Gastroesophageal sphincter (tissue), 4 donors: ENCODE data around the gene PRKCQ. TPM values are rescaled to one million over a fixed set of nuclear protein-coding genes. Genes with fewer than 3 reads are reported as not detected.

Experiments
- ATAC-seq: fragments of 150-250 bp; one replicate; pipeline ENCODE4 v1.9.1; 2016; ENCODE audit warnings: mild to moderate bottlenecking, moderate library complexity
- H3K27ac ChIP-seq, 4 donors: fragments of 200-600 bp; sonication (generic) in 3 of 4; 1 replicate in 3 of 4; 2 replicates in 1 of 4; pipeline ENCODE4 v1.5.1; 2016 to 2019
- H3K27me3 ChIP-seq: fragments of 200-600 bp; sonication (generic); one replicate; pipeline ENCODE4 v1.5.1; 2019
- H3K36me3 ChIP-seq, 2 donors: fragments of 200-600 bp; sonication (generic); one replicate each; pipeline ENCODE4 v1.5.1; 2019; ENCODE audit warnings: control low read depth in 1 of 2
- H3K4me1 ChIP-seq, 3 donors: fragments of 200-600 bp; sonication (generic); 1 replicate in 2 of 3; 2 replicates in 1 of 3; pipeline ENCODE4 v1.5.1; 2016 to 2019; ENCODE audit warnings: control low read depth in 2 of 3
- H3K4me3 ChIP-seq, 2 donors: fragments of 200-600 bp; sonication (generic); one replicate each; pipeline ENCODE4 v1.5.1; 2019; ENCODE audit warnings: mild to moderate bottlenecking in 1 of 2, moderate library complexity in 1 of 2
- H3K9me3 ChIP-seq, 3 donors: fragments of 200-600 bp; sonication (generic); one replicate each; pipeline ENCODE4 v1.5.1; 2017 to 2019; ENCODE audit warnings: control low read depth in 2 of 3
- EP300 ChIP-seq: sonication (generic); formaldehyde crosslinking; IDR thresholded peaks from one replicate; pipeline ENCODE4 v1.6.1; 2017; ENCODE audit warnings: antibody characterized with exemption, mild to moderate bottlenecking
- POLR2A ChIP-seq, 2 donors: fragments of 450-650 bp; IDR thresholded peaks; one replicate each; pipeline ENCODE4 v1.6.1; 2017; ENCODE audit warnings: antibody characterized with exemption in 2 of 2, mild to moderate bottlenecking in 2 of 2, moderate library complexity in 1 of 2
- POLR2AphosphoS5 ChIP-seq: sonication (generic); formaldehyde crosslinking; IDR thresholded peaks from one replicate; pipeline ENCODE4 v1.6.1; 2017; ENCODE audit warnings: antibody characterized with exemption
- WGBS, 2 donors: methylation state at CpG; one replicate each; pipeline ENCODE4 v1.1.5; 2018; ENCODE audit warnings: low coverage in 1 of 2; 5-methylcytosine and 5-hydroxymethylcytosine counted together
- total RNA-seq, 4 donors: library from RNA; depleted of rRNA; stranded (reverse); fragments of >200 nt; gene quantifications; one replicate each; pipeline ENCODE4 v1.1.0, GENCODE V29; 2016
- TF ChIP-seq, protein P1 (sequence below), 4 experiments: fragments of 200-600 bp in 2 of 4; fragments of 450-650 bp in 2 of 4; sonication (generic) in 1 of 4; IDR thresholded peaks; one replicate each; pipeline ENCODE4 v1.5.1; 2017 to 2019; ENCODE audit warnings: antibody characterized with exemption in 4 of 4, mild to moderate bottlenecking in 2 of 4, moderate library complexity in 2 of 4

Gene PRKCQ
- total RNA-seq, 4 donors from 2014 or later: 2.0 to 7.6 (median 4.3) TPM

DNA sequence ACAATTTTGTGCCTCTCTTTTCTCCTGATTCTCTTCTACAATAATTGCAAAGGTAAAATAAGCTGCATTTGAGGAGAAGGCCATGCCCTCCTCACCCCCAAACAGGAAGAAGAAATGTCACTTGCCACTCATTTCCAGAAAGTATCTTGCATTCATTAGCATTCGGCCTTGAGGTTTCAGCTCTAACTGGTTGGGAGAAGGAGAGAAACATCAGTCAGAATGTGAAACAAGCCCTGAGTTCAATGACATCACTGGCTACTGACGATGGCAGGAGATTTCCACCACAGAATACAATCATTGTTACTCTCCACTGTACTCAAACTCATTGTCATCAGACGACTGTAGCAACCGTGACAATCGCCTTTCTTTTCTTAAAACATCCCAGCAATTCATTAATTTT lies 72.8 kb downstream of the PRKCQ start:
- Histone ChIP-seq H3K36me3 (no peaks in the 10 kb centered on the region), H3K27me3 (no peaks in the 10 kb centered on the region), H3K27ac (no peak overlapping the region), H3K4me3 (no peak overlapping the region), H3K4me1 (peaks cover 0 to 9% (median 0%) of the 10 kb centered on the region in 3 donors), H3K9me3 (no peaks in the 10 kb centered on the region)
- TF ChIP-seq POLR2A (IDR thresholded peaks at IDR 0.05): no peak
- no peak for TF ChIP-seq POLR2AphosphoS5
- TF ChIP-seq EP300: no peak
- TF ChIP-seq, protein P1, sequence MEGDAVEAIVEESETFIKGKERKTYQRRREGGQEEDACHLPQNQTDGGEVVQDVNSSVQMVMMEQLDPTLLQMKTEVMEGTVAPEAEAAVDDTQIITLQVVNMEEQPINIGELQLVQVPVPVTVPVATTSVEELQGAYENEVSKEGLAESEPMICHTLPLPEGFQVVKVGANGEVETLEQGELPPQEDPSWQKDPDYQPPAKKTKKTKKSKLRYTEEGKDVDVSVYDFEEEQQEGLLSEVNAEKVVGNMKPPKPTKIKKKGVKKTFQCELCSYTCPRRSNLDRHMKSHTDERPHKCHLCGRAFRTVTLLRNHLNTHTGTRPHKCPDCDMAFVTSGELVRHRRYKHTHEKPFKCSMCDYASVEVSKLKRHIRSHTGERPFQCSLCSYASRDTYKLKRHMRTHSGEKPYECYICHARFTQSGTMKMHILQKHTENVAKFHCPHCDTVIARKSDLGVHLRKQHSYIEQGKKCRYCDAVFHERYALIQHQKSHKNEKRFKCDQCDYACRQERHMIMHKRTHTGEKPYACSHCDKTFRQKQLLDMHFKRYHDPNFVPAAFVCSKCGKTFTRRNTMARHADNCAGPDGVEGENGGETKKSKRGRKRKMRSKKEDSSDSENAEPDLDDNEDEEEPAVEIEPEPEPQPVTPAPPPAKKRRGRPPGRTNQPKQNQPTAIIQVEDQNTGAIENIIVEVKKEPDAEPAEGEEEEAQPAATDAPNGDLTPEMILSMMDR (IDR thresholded peaks at IDR 0.05): no peak
- 89 to 96% methylated on average over 4 to 5 of the region's 5 CpGs for WGBS, 2 donors
- ATAC-seq: no peak

DNA sequence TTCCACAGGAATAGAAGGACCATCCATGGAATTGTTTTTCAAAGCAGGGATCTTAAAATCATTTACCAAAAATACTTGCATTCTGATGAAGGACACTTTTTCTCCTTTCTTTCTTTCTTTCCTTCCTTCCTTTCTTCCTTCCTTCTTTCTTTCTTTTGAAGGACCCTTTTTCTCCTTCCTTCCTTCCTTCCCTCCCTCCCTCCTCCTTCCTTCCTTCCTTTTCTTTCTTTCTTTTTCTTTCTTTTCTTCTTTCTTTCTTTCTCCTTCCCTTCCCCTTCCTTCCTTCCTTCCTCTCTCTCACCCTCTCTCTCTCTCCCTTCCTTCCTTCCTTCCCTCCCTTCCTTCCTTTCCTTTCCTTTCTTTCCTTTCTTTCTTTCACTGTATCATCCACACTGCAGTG lies 74.8 kb downstream of the PRKCQ start:
- peaks cover 0 to 2% (median 0%) of the 10 kb centered on the region in 3 donors for H3K4me1 ChIP-seq
- TF ChIP-seq POLR2A (IDR thresholded peaks at IDR 0.05): no peak
- TF ChIP-seq, protein P1 (IDR thresholded peaks at IDR 0.05): no peak
- no peak for TF ChIP-seq POLR2AphosphoS5
- TF ChIP-seq EP300: no peak
- no peaks in the 10 kb centered on the region for H3K36me3 ChIP-seq
- H3K27me3 ChIP-seq: no peaks in the 10 kb centered on the region
- H3K27ac ChIP-seq: no peak overlapping the region
- H3K4me3 ChIP-seq: no peak overlapping the region
- no peaks in the 10 kb centered on the region for H3K9me3 ChIP-seq
- no peak for ATAC-seq

DNA sequence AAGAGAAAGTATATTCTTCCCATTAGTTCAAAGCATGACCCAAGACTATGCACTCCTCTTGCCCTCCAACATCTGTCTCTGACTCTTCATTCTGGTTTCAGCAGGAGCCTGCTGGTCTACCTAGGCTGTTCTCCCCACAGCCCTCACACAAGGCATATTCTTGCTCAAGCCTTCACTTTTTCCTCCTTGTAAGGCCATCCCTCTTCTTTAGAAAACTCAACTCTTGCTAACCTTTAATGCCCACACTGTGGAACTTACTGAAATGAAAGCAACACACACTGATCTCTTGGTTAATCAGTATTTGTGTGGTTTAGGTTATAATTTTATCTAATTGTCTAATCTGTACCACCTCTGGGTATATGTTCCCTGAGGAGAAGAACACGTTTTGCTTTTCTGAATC lies 75.8 kb downstream of the PRKCQ start:
- ATAC-seq: no peak
- Histone ChIP-seq H3K4me1 (no peaks in the 10 kb centered on the region), H3K36me3 (no peaks in the 10 kb centered on the region), H3K4me3 (no peak overlapping the region), H3K9me3 (no peaks in the 10 kb centered on the region), H3K27me3 (no peaks in the 10 kb centered on the region), H3K27ac (no peak overlapping the region)
- WGBS, 2 donors: 75 to 92% methylated on average over 1 of the region's 1 CpG
- TF ChIP-seq, protein P1 (IDR thresholded peaks at IDR 0.05): no peak
- TF ChIP-seq POLR2A (IDR thresholded peaks at IDR 0.05) (no peak), EP300 (no peak), POLR2AphosphoS5 (no peak)

DNA sequence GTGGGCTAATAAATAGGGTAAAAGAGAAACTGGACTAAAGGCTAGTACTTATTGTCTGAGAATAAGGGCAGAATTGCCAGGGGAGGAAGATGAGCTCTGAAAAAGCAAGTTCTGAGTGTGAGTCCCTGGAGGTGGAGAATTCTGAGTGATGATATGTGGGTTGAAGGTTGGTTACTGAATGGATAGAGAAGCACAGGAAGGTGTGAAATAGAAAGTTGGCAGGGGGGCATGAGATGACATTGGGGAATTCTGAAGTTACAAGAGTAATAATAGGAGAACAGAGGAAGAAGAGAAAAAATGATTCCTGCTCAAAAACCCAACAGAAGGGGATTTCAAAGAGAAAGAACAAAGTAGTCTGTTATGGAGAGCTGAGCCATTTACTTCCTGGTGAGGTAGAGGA lies 76.9 kb downstream of the PRKCQ start:
- Histone ChIP-seq H3K36me3 (no peaks in the 10 kb centered on the region), H3K27ac (no peak overlapping the region), H3K4me1 (no peaks in the 10 kb centered on the region), H3K9me3 (no peaks in the 10 kb centered on the region), H3K4me3 (no peak overlapping the region), H3K27me3 (no peaks in the 10 kb centered on the region)
- TF ChIP-seq POLR2AphosphoS5 (no peak), POLR2A (IDR thresholded peaks at IDR 0.05) (no peak), EP300 (no peak)
- TF ChIP-seq, protein P1 (IDR thresholded peaks at IDR 0.05): no peak
- no peak for ATAC-seq

DNA sequence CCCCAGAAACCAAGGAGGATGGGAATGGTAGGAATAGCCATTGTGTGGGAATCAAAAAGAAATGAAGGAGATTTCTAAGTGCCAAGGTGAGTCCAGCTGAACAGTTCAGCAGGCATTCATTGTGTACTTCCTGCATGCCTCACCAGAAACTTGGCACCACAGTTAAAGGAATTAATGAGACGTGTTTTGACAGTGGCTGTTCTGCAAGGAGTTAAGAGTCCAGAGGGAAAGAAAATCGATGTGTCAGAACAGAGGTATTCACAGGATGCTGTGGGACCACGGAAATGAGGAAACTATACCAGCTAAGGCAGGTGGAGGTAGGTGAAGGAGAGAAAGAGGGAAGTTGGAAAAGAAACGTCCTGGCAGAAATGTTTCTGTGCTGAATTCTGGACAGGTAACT lies 78.1 kb downstream of the PRKCQ start:
- WGBS, 2 donors: 41 to 45% methylated on average over 4 of the region's 4 CpGs
- no peaks in the 10 kb centered on the region for H3K27me3 ChIP-seq
- H3K27ac ChIP-seq: no peak overlapping the region

More for the DNA sequence above, 78.1 kb downstream of the PRKCQ start:
- ATAC-seq: no peak
- H3K36me3 ChIP-seq: no peaks in the 10 kb centered on the region
- TF ChIP-seq POLR2AphosphoS5 (no peak), POLR2A (IDR thresholded peaks at IDR 0.05) (no peak), EP300 (no peak)
- TF ChIP-seq, protein P1 (IDR thresholded peaks at IDR 0.05): no peak
- H3K4me3 ChIP-seq: no peak overlapping the region
- no peaks in the 10 kb centered on the region for H3K4me1 ChIP-seq
- no peaks in the 10 kb centered on the region for H3K9me3 ChIP-seq
